Measurements from ENCODE around the gene CHI3L1. TPM values are rescaled to one million over a fixed set of nuclear protein-coding genes. Genes with fewer than 3 reads are reported as not detected.

The CHI3L1 gene
- total RNA-seq, 4 donors from 2014 or later = 2.9 to 23.2 TPM; not detected in 2

DNA sequence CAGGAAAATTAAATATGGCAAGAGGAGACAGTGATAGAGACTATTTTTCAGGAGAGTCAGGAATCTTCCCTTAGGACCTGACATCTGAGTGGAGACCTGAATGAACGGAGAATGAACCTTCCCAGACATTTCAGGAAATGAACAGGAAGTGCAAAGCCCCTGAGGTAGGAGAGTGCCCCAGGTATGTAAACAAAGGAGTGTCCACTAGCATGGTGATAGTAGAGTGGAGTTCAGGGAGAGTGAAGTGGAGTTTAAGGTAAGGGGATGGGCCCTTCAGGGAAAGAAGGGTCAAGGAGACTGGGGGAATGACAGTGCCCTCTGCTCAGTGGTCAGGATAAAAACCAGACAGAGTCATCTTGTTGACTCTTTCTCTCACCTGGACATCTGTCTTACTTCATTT, 30.2 kb downstream of the CHI3L1 start:
- peaks cover 0 to 5% of the 10 kb centered on the region in 2 donors for H3K9me3 ChIP-seq
- in situ Hi-C loops (cut with MboI; ENCODE audit: low pct_ligation_motif_present in 1 of 4, low pct_unique_long_range_greater_than_20kb in 1 of 4, low sequenced_read_pairs in 3 of 4) (no loop called here), intact Hi-C loops (cut with DNase I; ENCODE audit: low total_unique reads) (no loop called here)
- 38 to 55% methylated on average over 1 of the region's 1 CpG for WGBS, 2 donors (ENCODE audit: low coverage in 1 of 2)
- no peaks in the 10 kb centered on the region for H3K36me3 ChIP-seq
- H3K27ac ChIP-seq = no peak overlapping the region
- H3K4me3 ChIP-seq = no peak overlapping the region
- no peak for DNase-seq
- peaks cover 0 to 9% (median 1%) of the 10 kb centered on the region in 4 donors for H3K4me1 ChIP-seq
- H3K27me3 ChIP-seq = no peaks in the 10 kb centered on the region
- TF ChIP-seq POLR2A (IDR thresholded peaks at IDR 0.05) (no peak), CTCF (IDR thresholded peaks at IDR 0.05) (no peak), EP300 (IDR thresholded peaks at IDR 0.05; ENCODE audit: low read depth) (no peak), POLR2AphosphoS5 (IDR thresholded peaks at IDR 0.05) (no peak)

DNA sequence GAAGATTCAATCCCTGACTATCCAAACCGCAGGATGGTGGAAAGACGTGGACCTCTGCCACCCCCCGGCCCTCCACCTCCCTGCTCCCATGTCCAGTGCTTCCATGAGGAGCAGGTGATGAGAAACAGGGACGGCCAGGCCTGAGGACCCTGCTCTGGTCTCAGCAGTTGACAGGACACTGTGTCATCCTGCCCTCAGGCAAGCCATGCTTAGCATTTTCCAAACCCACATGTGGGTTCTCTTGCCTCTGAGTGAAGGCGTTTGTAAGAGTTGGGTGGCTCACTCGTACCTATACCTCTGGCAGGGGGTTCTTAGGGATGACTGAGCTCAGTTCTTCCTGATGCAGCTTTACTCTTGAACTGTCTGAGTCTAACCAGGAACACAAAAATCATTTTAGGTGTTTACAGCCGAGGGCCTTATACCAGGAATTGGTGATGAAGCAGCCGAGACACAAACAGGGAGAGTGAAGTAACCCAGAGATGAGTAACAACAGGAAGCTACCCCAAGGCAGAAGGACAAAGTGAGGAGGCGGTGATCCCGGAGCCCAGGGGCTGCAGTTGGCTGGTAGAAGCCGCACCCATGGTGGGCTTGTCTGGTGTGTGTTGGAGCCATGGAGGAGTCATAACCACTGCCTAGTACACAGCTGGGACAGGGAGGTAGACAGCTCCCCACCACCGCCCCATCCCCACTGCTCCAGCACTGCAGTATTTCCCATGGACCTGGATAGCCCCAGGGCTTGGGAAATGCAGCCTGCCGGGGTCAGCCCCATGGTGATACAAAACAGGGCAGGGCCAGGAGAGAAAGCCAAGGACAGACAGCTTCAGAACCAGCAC, 32.3 kb downstream of the CHI3L1 start:
- Histone ChIP-seq H3K36me3 (no peaks in the 10 kb centered on the region), H3K9me3 (peaks cover 0 to 5% of the 10 kb centered on the region in 2 donors), H3K4me3 (no peak overlapping the region), H3K27ac (peak overlapping the region in 1 of 4 donors; percentile 31), H3K27me3 (no peaks in the 10 kb centered on the region), H3K4me1 (peaks cover 0 to 9% (median 1%) of the 10 kb centered on the region in 4 donors)
- intact Hi-C loops (cut with DNase I; ENCODE audit: low total_unique reads) = no loop called here
- in situ Hi-C loops (cut with MboI; ENCODE audit: low pct_ligation_motif_present in 1 of 4, low pct_unique_long_range_greater_than_20kb in 1 of 4, low sequenced_read_pairs in 3 of 4) = no loop called here
- 55 to 73% methylated on average over 4 to 13 of the region's 13 CpGs for WGBS, 2 donors (ENCODE audit: low coverage in 1 of 2)
- no peak for DNase-seq
- no peak for TF ChIP-seq EP300 (IDR thresholded peaks at IDR 0.05; ENCODE audit: low read depth)
- TF ChIP-seq POLR2AphosphoS5 (IDR thresholded peaks at IDR 0.05) = no peak
- TF ChIP-seq CTCF (IDR thresholded peaks at IDR 0.05) = no peak
- no peak for TF ChIP-seq POLR2A (IDR thresholded peaks at IDR 0.05)

DNA sequence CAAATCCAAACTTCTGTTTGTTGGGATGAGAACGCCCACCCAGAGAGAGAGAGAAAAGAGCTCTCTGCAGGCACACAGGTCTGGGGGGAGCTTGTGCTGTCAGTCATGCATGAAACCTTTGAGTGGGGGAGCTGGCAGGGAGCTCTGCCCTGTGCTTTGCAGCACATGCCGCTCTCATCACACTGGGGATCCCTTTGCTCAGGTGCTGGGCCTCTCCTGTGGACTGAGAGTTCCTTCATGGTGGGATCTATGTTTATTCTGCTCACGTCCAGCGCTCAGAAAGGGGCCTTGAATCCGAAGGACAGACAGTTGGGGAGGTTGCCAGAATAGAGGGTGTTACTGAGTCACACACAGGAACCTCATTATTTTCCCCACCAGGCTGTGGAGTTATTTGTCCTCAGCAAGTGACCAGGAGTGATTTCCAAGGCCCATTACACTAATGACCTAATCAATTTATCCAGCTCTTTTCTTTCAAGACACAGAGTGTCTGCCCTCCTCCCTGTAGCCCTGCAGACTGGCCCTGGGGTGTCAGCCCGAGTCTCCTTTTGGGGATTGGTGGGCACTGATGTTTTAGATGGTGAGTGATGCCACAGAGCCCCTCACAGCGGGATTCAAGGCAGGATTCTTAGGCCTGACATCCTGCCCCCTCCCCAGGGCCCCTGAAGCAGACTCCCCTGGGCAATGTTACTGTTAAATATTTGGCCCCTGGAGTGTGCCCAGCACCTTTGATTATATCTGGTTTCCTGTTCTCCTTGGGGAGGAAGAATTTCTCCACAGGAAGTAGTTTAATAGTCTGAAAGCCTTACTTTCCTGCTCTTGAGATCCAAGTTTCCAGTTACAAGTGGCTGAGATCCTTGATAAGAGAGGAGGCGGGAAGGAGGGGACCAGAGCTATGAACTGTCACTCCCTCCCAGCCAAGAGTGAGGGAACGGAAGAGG, 33.2 kb downstream of the CHI3L1 start:
- 50 to 86% methylated on average over 2 to 9 of the region's 9 CpGs for WGBS, 2 donors (ENCODE audit: low coverage in 1 of 2)
- TF ChIP-seq CTCF (IDR thresholded peaks at IDR 0.05) (no peak), EP300 (IDR thresholded peaks at IDR 0.05; ENCODE audit: low read depth) (no peak)
- Histone ChIP-seq H3K9me3 (peaks cover 0 to under 1% of the 10 kb centered on the region in 2 donors), H3K4me3 (no peak overlapping the region), H3K36me3 (no peaks in the 10 kb centered on the region), H3K27me3 (no peaks in the 10 kb centered on the region), H3K27ac (peak overlapping the region in 1 of 4 donors; percentile 31), H3K4me1 (peaks cover 0 to 9% (median 1%) of the 10 kb centered on the region in 4 donors)
- in situ Hi-C loops (cut with MboI; ENCODE audit: low pct_ligation_motif_present in 1 of 4, low pct_unique_long_range_greater_than_20kb in 1 of 4, low sequenced_read_pairs in 3 of 4) = no loop called here
- no peak for DNase-seq
- intact Hi-C loops (cut with DNase I; ENCODE audit: low total_unique reads) = no loop called here

Data from transverse colon (tissue), 4 donors.